Caco-2 (cell line): Measurements from ENCODE around the gene ABCA13. TPM values are rescaled to one million over a fixed set of nuclear protein-coding genes. Genes with fewer than 3 reads are reported as not detected.

ENCODE experiments used
- BruUV-seq: library from RNA; stranded (reverse); fragments of 400-500 nt; replicated peaks from 2 replicates; lab custom pipeline; 2021; lab: Mats Ljungman, UMichigan
- CTCF ChIA-PET: fragments of 300-600 bp; sonication (Branson Sonifier 250); formaldehyde crosslinking; loops from one replicate; lab custom pipeline; 2022; ENCODE audit warnings: antibody characterized with exemption; lab: Charles Lee
- POLR2A ChIA-PET: fragments of 300-600 bp; sonication (Branson Sonifier 250); formaldehyde crosslinking; loops from one replicate; lab custom pipeline; 2022; ENCODE audit warnings: antibody characterized with exemption; lab: Charles Lee
- DNase-seq, 2 experiments: peaks; one replicate each; pipeline versions ENCODE4 v3.0.0 to v3.0.0-alpha.2; 2020 to 2022
- H3K27me3 ChIP-seq: replicated peaks from 2 replicates; pipeline ENCODE4 v1.6.0; 2011; ENCODE audit warnings: low read length; ENCODE audit not compliant: control insufficient read depth, insufficient read depth
- H3K36me3 ChIP-seq: 2 replicates; pipeline ENCODE4 v1.5.1; 2011; ENCODE audit warnings: low read length; ENCODE audit not compliant: control insufficient read depth, insufficient read depth
- H3K4me1 ChIP-seq: fragments of 250-450 bp; sonication (Bioruptor Pico); 2 replicates; pipeline ENCODE4 v1.5.1; 2020; ENCODE audit warnings: mild to moderate bottlenecking
- H3K4me3 ChIP-seq: 2 replicates; pipeline ENCODE4 v1.5.1; 2011; ENCODE audit warnings: low read depth, mild to moderate bottlenecking, control low read depth, low read length
- H3K9me3 ChIP-seq: fragments of 250-450 bp; sonication (Bioruptor Pico); 2 replicates; pipeline ENCODE4 v1.5.1; 2020; ENCODE audit warnings: mild to moderate bottlenecking, moderate library complexity
- H3K27ac Mint-ChIP-seq: one replicate; pipeline ENCODE4 v1.8.0; 2022; ENCODE audit warnings: mixed read lengths; ENCODE audit not compliant: unreplicated experiment
- H3K27me3 Mint-ChIP-seq: one replicate; pipeline ENCODE4 v1.8.0; 2022; ENCODE audit warnings: mixed read lengths; ENCODE audit not compliant: insufficient read depth, unreplicated experiment
- H3K36me3 Mint-ChIP-seq: one replicate; pipeline ENCODE4 v1.8.0; 2022; ENCODE audit warnings: mild to moderate bottlenecking, mixed read lengths; ENCODE audit not compliant: insufficient read depth, unreplicated experiment
- H3K4me1 Mint-ChIP-seq: one replicate; pipeline ENCODE4 v1.8.0; 2022; ENCODE audit warnings: low read depth, mixed read lengths; ENCODE audit not compliant: unreplicated experiment
- H3K4me3 Mint-ChIP-seq: one replicate; pipeline ENCODE4 v1.8.0; 2022; ENCODE audit warnings: mild to moderate bottlenecking, moderate library complexity, mixed read lengths; ENCODE audit not compliant: unreplicated experiment
- H3K9me3 Mint-ChIP-seq: one replicate; pipeline ENCODE4 v1.8.0; 2022; ENCODE audit warnings: mixed read lengths; ENCODE audit not compliant: unreplicated experiment
- CTCF ChIP-seq, 2 experiments: fragments of 200-600 bp in 1 of 2; IDR thresholded peaks; 1 replicate in 1 of 2; 2 replicates in 1 of 2; pipeline versions ENCODE4 v1.5.1 to v1.8.0; 2011 to 2022; ENCODE audit warnings: antibody characterized with exemption in 1 of 2, control low read depth in 1 of 2, inconsistent platforms in 1 of 2, low read depth in 1 of 2, low read length in 1 of 2, mild to moderate bottlenecking in 1 of 2, moderate library complexity in 1 of 2; ENCODE audit not compliant: insufficient read depth in 1 of 2, severe bottlenecking in 1 of 2, unreplicated experiment in 1 of 2
- intact Hi-C: fragments of 100-400 bp; cut with micrococcal nuclease; formaldehyde crosslinking; loops from one replicate; pipeline ENCODE4 v1.10.0; 2022; ENCODE audit not compliant: unreplicated experiment
- total RNA-seq: library from RNA; stranded (reverse); gene quantifications from 2 replicates; pipeline ENCODE4 v1.2.3, GENCODE V29; 2022

The ABCA13 gene
- total RNA-seq, 1 experiment from 2014 or later = 0.07 TPM

- peaks cover 9% of the 10 kb centered on the region; the same call in 1 of the 2 replicates for H3K4me1 ChIP-seq
- intact Hi-C loops = no loop called here
- Mint-ChIP-seq H3K36me3 (no peaks in the 10 kb centered on the region), H3K27ac (no peak overlapping the region), H3K27me3 (peaks cover 4% of the 10 kb centered on the region), H3K4me3 (no peak overlapping the region), H3K9me3 (no peaks in the 10 kb centered on the region), H3K4me1 (peaks cover 10% of the 10 kb centered on the region)
- H3K9me3 ChIP-seq = no peaks in the 10 kb centered on the region
- TF ChIP-seq CTCF (IDR thresholded peaks at IDR 0.05; ENCODE audit: insufficient read depth in 1 of 2, low read depth in 1 of 2, low read length in 1 of 2, severe bottlenecking in 1 of 2, unreplicated experiment in 1 of 2) = no peak
- ChIA-PET CTCF (no interaction called here), POLR2A (no interaction called here)
- H3K4me3 ChIP-seq = no peak overlapping the region
- no peaks in the 10 kb centered on the region for H3K27me3 ChIP-seq
- no TSS peak for BruUV-seq
- no peaks in the 10 kb centered on the region for H3K36me3 ChIP-seq
- no peak for DNase-seq
Measured at GRCh38 chr7:48263311-48263650, 92.0 kb downstream of the ABCA13 start.

GRCh38 chr7:48269066-48269465 lies 97.8 kb downstream of the ABCA13 start:
- Histone ChIP-seq H3K36me3 (no peaks in the 10 kb centered on the region), H3K27me3 (no peaks in the 10 kb centered on the region), H3K4me1 (no peaks in the 10 kb centered on the region), H3K9me3 (no peaks in the 10 kb centered on the region), H3K4me3 (no peak overlapping the region)
- DNase-seq = no peak
- Mint-ChIP-seq H3K4me1 (no peaks in the 10 kb centered on the region), H3K9me3 (no peaks in the 10 kb centered on the region), H3K4me3 (no peak overlapping the region), H3K36me3 (no peaks in the 10 kb centered on the region), H3K27ac (no peak overlapping the region), H3K27me3 (peaks cover 6% of the 10 kb centered on the region)
- POLR2A ChIA-PET = no interaction called here
- no TSS peak for BruUV-seq
- TF ChIP-seq CTCF (IDR thresholded peaks at IDR 0.05; ENCODE audit: insufficient read depth in 1 of 2, low read depth in 1 of 2, low read length in 1 of 2, severe bottlenecking in 1 of 2, unreplicated experiment in 1 of 2) = no peak
- intact Hi-C loops = no loop called here
- CTCF ChIA-PET = no interaction called here

DNA sequence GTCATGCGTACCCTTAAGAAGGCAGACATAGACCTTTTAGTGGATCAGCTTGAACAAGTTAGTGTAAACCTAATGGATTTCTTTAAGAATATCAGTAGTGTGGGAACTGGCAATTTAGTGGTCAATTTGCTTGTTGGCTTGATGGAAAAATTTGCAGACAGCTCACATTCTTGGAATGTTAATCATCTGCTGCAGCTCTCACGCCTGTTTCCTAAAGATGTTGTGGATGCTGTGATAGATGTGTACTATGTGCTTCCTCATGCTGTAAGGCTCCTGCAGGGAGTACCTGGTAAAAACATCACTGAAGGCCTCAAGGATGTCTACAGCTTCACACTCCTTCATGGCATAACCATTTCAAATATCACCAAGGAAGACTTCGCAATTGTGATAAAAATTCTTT lies 103.4 kb downstream of the ABCA13 start:
- BruUV-seq = no TSS peak
- Mint-ChIP-seq H3K27me3 (peaks cover 4% of the 10 kb centered on the region), H3K9me3 (no peaks in the 10 kb centered on the region), H3K36me3 (no peaks in the 10 kb centered on the region), H3K27ac (no peak overlapping the region), H3K4me1 (no peaks in the 10 kb centered on the region), H3K4me3 (no peak overlapping the region)
- Histone ChIP-seq H3K27me3 (no peaks in the 10 kb centered on the region), H3K9me3 (no peaks in the 10 kb centered on the region), H3K4me1 (no peaks in the 10 kb centered on the region), H3K36me3 (no peaks in the 10 kb centered on the region), H3K4me3 (no peak overlapping the region)
- intact Hi-C loops = no loop called here
- TF ChIP-seq CTCF (IDR thresholded peaks at IDR 0.05; ENCODE audit: insufficient read depth in 1 of 2, low read depth in 1 of 2, low read length in 1 of 2, severe bottlenecking in 1 of 2, unreplicated experiment in 1 of 2) = no peak
- DNase-seq = no peak
- POLR2A ChIA-PET = no interaction called here
- CTCF ChIA-PET = no interaction called here
